Neutrophil (primary cell): ENCODE results near the gene LRIT3.

Experiments
- H3K27ac ChIP-seq: fragments of 200-600 bp; sonication (generic); 2 replicates; pipeline ENCODE4 v1.5.1; 2016; ENCODE audit warnings: mild to moderate bottlenecking, moderate library complexity
- H3K27me3 ChIP-seq: fragments of 200-600 bp; sonication (generic); 2 replicates; pipeline ENCODE4 v1.6.0; 2016; ENCODE audit warnings: mild to moderate bottlenecking
- H3K36me3 ChIP-seq: fragments of 200-600 bp; sonication (generic); 2 replicates; pipeline ENCODE4 v1.5.1; 2017
- H3K4me1 ChIP-seq, 2 experiments: fragments of 200-600 bp in 1 of 2; sonication (generic) in 1 of 2; 1 replicate in 1 of 2; 2 replicates in 1 of 2; pipeline versions ENCODE4 v1.5.1 to v1.6.1; 2013 to 2016; ENCODE audit warnings: low read depth in 1 of 2, low read length in 1 of 2, mild to moderate bottlenecking in 1 of 2, moderate library complexity in 1 of 2; ENCODE audit not compliant: control insufficient read depth in 1 of 2, insufficient read depth in 1 of 2
- H3K4me3 ChIP-seq, 2 experiments: fragments of 200-600 bp in 1 of 2; sonication (generic) in 1 of 2; 1 replicate in 1 of 2; 2 replicates in 1 of 2; pipeline ENCODE4 v1.5.1; 2013 to 2016; ENCODE audit warnings: low read depth in 1 of 2, low read length in 1 of 2, mild to moderate bottlenecking in 1 of 2, moderate library complexity in 1 of 2
- H3K9me3 ChIP-seq: fragments of 200-600 bp; sonication (generic); 2 replicates; pipeline ENCODE4 v1.5.1; 2016
- CTCF ChIP-seq: fragments of 200-600 bp; sonication (generic); IDR thresholded peaks from 2 replicates; pipeline ENCODE4 v1.5.1; 2016; ENCODE audit warnings: antibody characterized with exemption

Gene LRIT3

GRCh38 chr4:109913596-109914241 lies 65.8 kb downstream of the LRIT3 start:
- Histone ChIP-seq H3K4me1 (no peaks in the 10 kb centered on the region), H3K9me3 (no peaks in the 10 kb centered on the region), H3K27ac (no peak overlapping the region), H3K27me3 (no peaks in the 10 kb centered on the region), H3K4me3 (no peak overlapping the region), H3K36me3 (no peaks in the 10 kb centered on the region)
- TF ChIP-seq CTCF, result no peak

GRCh38 chr4:109914322-109914721 lies 66.4 kb downstream of the LRIT3 start:
- no peaks in the 10 kb centered on the region for H3K27me3 ChIP-seq
- no peak for TF ChIP-seq CTCF
- H3K4me1 ChIP-seq, result no peaks in the 10 kb centered on the region
- no peak overlapping the region for H3K27ac ChIP-seq
- H3K9me3 ChIP-seq, result no peaks in the 10 kb centered on the region
- H3K36me3 ChIP-seq, result no peaks in the 10 kb centered on the region
- no peak overlapping the region for H3K4me3 ChIP-seq

GRCh38 chr4:109915385-109916026 lies 67.6 kb downstream of the LRIT3 start:
- H3K4me1 ChIP-seq, result no peaks in the 10 kb centered on the region
- H3K4me3 ChIP-seq, result no peak overlapping the region
- no peaks in the 10 kb centered on the region for H3K36me3 ChIP-seq
- no peak for TF ChIP-seq CTCF
- no peaks in the 10 kb centered on the region for H3K9me3 ChIP-seq
- no peaks in the 10 kb centered on the region for H3K27me3 ChIP-seq
- no peak overlapping the region for H3K27ac ChIP-seq

GRCh38 chr4:109916027-109916409 lies 68.1 kb downstream of the LRIT3 start:
- no peaks in the 10 kb centered on the region for H3K4me1 ChIP-seq
- H3K27ac ChIP-seq, result no peak overlapping the region
- no peaks in the 10 kb centered on the region for H3K36me3 ChIP-seq
- TF ChIP-seq CTCF, result no peak
- H3K4me3 ChIP-seq, result no peak overlapping the region
- H3K27me3 ChIP-seq, result no peaks in the 10 kb centered on the region
- H3K9me3 ChIP-seq, result no peaks in the 10 kb centered on the region

GRCh38 chr4:109921384-109921808 lies 73.5 kb downstream of the LRIT3 start:
- no peaks in the 10 kb centered on the region for H3K36me3 ChIP-seq
- H3K4me3 ChIP-seq, result no peak overlapping the region
- no peaks in the 10 kb centered on the region for H3K4me1 ChIP-seq
- no peak overlapping the region for H3K27ac ChIP-seq
- no peaks in the 10 kb centered on the region for H3K9me3 ChIP-seq
- no peak for TF ChIP-seq CTCF
- no peaks in the 10 kb centered on the region for H3K27me3 ChIP-seq
